Thyroid gland (tissue), 4 donors: ENCODE results near the gene A2M. TPM values are rescaled to one million over a fixed set of nuclear protein-coding genes. Genes with fewer than 3 reads are reported as not detected.

ENCODE experiments used
- DNase-seq, 2 donors: peaks; one replicate each; pipeline ENCODE4 v3.0.0-alpha.2; 2019
- H3K27ac ChIP-seq, 3 donors: fragments of 200-600 bp; sonication (generic); 1 replicate in 2 of 3; 2 replicates in 1 of 3; pipeline ENCODE4 v1.5.1; 2016 to 2019; ENCODE audit warnings: mild to moderate bottlenecking in 1 of 3, moderate library complexity in 1 of 3
- H3K27me3 ChIP-seq: fragments of 200-600 bp; sonication (generic); one replicate; pipeline ENCODE4 v1.5.1; 2019
- H3K36me3 ChIP-seq, 2 donors: fragments of 200-600 bp; sonication (generic); one replicate each; pipeline ENCODE4 v1.5.1; 2016 to 2019
- H3K4me1 ChIP-seq, 2 donors: fragments of 200-600 bp; sonication (generic); one replicate each; pipeline ENCODE4 v1.5.1; 2017 to 2019
- H3K4me3 ChIP-seq, 3 donors: fragments of 200-600 bp; sonication (generic); replicated peaks in 1 of 3; 1 replicate in 2 of 3; 2 replicates in 1 of 3; pipeline ENCODE4 v1.5.1; 2016; ENCODE audit warnings: mild to moderate bottlenecking in 1 of 3
- H3K9me3 ChIP-seq: fragments of 200-600 bp; sonication (generic); one replicate; pipeline ENCODE4 v1.5.1; 2017
- CTCF ChIP-seq, 6 experiments: fragments of 200-600 bp in 3 of 6; fragments of 450-650 bp in 3 of 6; sonication (generic) in 3 of 6; IDR thresholded peaks; one replicate each; pipeline ENCODE4 v1.5.1; 2016 to 2019; ENCODE audit warnings: antibody characterized with exemption in 6 of 6, mild to moderate bottlenecking in 2 of 6, inconsistent platforms in 1 of 6, moderate library complexity in 1 of 6
- POLR2A ChIP-seq, 2 donors: fragments of 450-650 bp; IDR thresholded peaks; one replicate each; pipeline ENCODE4 v1.6.1; 2017; ENCODE audit warnings: antibody characterized with exemption in 2 of 2, mild to moderate bottlenecking in 2 of 2, moderate library complexity in 1 of 2
- WGBS, 2 donors: methylation state at CpG; one replicate each; pipeline ENCODE4 v1.1.5; 2017; 5-methylcytosine and 5-hydroxymethylcytosine counted together
- intact Hi-C: fragments of 100-400 bp; cut with DNase I; formaldehyde crosslinking; loops from one replicate; pipeline ENCODE4 v1.15.1; 2023
- total RNA-seq, 4 donors: library from RNA; depleted of rRNA; stranded (reverse); fragments of >200 nt; gene quantifications; one replicate each; pipeline ENCODE4 v1.2.3, GENCODE V29; 2016

The A2M gene
- total RNA-seq, 4 donors from 2014 or later = 124 to 345 (median 219) TPM

GRCh38 chr12:9064201-9064814, 51.4 kb downstream of the A2M start:
- Histone ChIP-seq H3K9me3 (no peaks in the 10 kb centered on the region), H3K4me1 (peaks cover 7% of the 10 kb centered on the region in 2 donors), H3K27me3 (no peaks in the 10 kb centered on the region), H3K4me3 (peak overlapping the region; percentile 50 to 95 (median 80)), H3K27ac (peak overlapping the region; percentile 98 to 99 (median 99)), H3K36me3 (peaks cover 0 to 6% of the 10 kb centered on the region in 2 donors)
- intact Hi-C loops = no loop called here
- 0 to 28% methylated on average over 18 to 21 of the region's 51 CpGs for WGBS, 2 donors
- peak; percentile 71 to 74 for DNase-seq
- peak in 1 of 2 donors; percentile 81 for TF ChIP-seq POLR2A (IDR thresholded peaks at IDR 0.05)
- peak in 3 of 6 experiments; percentile 45 to 48 (median 45) for TF ChIP-seq CTCF (IDR thresholded peaks at IDR 0.05)

- Histone ChIP-seq H3K9me3 (no peaks in the 10 kb centered on the region), H3K27ac (no peak overlapping the region), H3K4me3 (no peak overlapping the region), H3K27me3 (no peaks in the 10 kb centered on the region), H3K4me1 (no peaks in the 10 kb centered on the region), H3K36me3 (no peaks in the 10 kb centered on the region)
- no peak for TF ChIP-seq POLR2A (IDR thresholded peaks at IDR 0.05)
- TF ChIP-seq CTCF (IDR thresholded peaks at IDR 0.05) = no peak
- no peak for DNase-seq
- intact Hi-C loops = no loop called here
- 56 to 57% methylated on average over 1 of the region's 1 CpG for WGBS, 2 donors
Observed at GRCh38 chr12:9052610-9053009, 63.1 kb downstream of the A2M start.

- Histone ChIP-seq H3K27ac (no peak overlapping the region), H3K27me3 (no peaks in the 10 kb centered on the region), H3K4me3 (no peak overlapping the region), H3K4me1 (no peaks in the 10 kb centered on the region), H3K36me3 (no peaks in the 10 kb centered on the region), H3K9me3 (no peaks in the 10 kb centered on the region)
- 76 to 82% methylated on average over 6 of the region's 6 CpGs for whole genome bisulfite sequencing, 2 donors
- TF ChIP-seq POLR2A (IDR thresholded peaks at IDR 0.05) (no peak), CTCF (IDR thresholded peaks at IDR 0.05) (no peak)
- intact Hi-C loops = no loop called here
- DNase-seq = no peak
Observed at GRCh38 chr12:9051158-9051550, 64.6 kb downstream of the A2M start.

- no peak overlapping the region for H3K4me3 ChIP-seq
- intact Hi-C loops = no loop called here
- no peaks in the 10 kb centered on the region for H3K4me1 ChIP-seq
- TF ChIP-seq CTCF (IDR thresholded peaks at IDR 0.05) (no peak), POLR2A (IDR thresholded peaks at IDR 0.05) (no peak)
- 80 to 87% methylated on average over 2 to 9 of the region's 15 CpGs for WGBS, 2 donors
- no peaks in the 10 kb centered on the region for H3K9me3 ChIP-seq
- no peaks in the 10 kb centered on the region for H3K27me3 ChIP-seq
- DNase-seq = no peak
- no peak overlapping the region for H3K27ac ChIP-seq
- no peaks in the 10 kb centered on the region for H3K36me3 ChIP-seq
Observed at GRCh38 chr12:9050521-9051157, 65.1 kb downstream of the A2M start.

- H3K4me1 ChIP-seq = no peaks in the 10 kb centered on the region
- H3K27ac ChIP-seq = no peak overlapping the region
- intact Hi-C loops = no loop called here
- no peak overlapping the region for H3K4me3 ChIP-seq
- no peak for TF ChIP-seq POLR2A (IDR thresholded peaks at IDR 0.05)
- TF ChIP-seq CTCF (IDR thresholded peaks at IDR 0.05) = peak in 3 of 6 experiments; percentile 45 to 52 (median 45)
- 23 to 24% methylated on average over 6 of the region's 6 CpGs for WGBS, 2 donors
- DNase-seq = no peak
- no peaks in the 10 kb centered on the region for H3K9me3 ChIP-seq
- H3K36me3 ChIP-seq = no peaks in the 10 kb centered on the region
- no peaks in the 10 kb centered on the region for H3K27me3 ChIP-seq
Observed at GRCh38 chr12:9049520-9050133, 66.1 kb downstream of the A2M start.
